Left ventricle myocardium inferior (tissue), 1 donor: ENCODE data around the gene APIP. TPM values are rescaled to one million over a fixed set of nuclear protein-coding genes. Genes with fewer than 3 reads are reported as not detected.

Source experiments
- DNase-seq: peaks from one replicate; pipeline ENCODE4 v3.0.0-alpha.2; 2020
- H3K27ac ChIP-seq: fragments of 200-600 bp; replicated peaks from 2 replicates; pipeline ENCODE4 v1.8.0; 2021
- H3K27me3 ChIP-seq: fragments of 200-600 bp; 2 replicates; pipeline ENCODE4 v1.8.0; 2021; ENCODE audit warnings: low read depth
- H3K36me3 ChIP-seq: fragments of 200-600 bp; 2 replicates; pipeline ENCODE4 v1.8.0; 2021
- H3K4me1 ChIP-seq: fragments of 200-600 bp; 2 replicates; pipeline ENCODE4 v1.8.0; 2021
- H3K4me3 ChIP-seq: fragments of 200-600 bp; 2 replicates; pipeline ENCODE4 v1.8.0; 2021; ENCODE audit warnings: mild to moderate bottlenecking, moderate library complexity
- H3K9me3 ChIP-seq: fragments of 200-600 bp; replicated peaks from 2 replicates; pipeline ENCODE4 v1.8.0; 2021
- intact Hi-C: fragments of 100-400 bp; cut with micrococcal nuclease; formaldehyde crosslinking; loops from one replicate; pipeline ENCODE4 v1.11.0; 2022
- total RNA-seq: library from RNA; stranded (reverse); fragmentation: NEBNext Ultra II Directional; extraction: Animal tissue kit (Norgen Biotek cat#: 25700); gene quantifications from one replicate; pipeline ENCODE4 v1.2.1, GENCODE V29; 2021
- TF ChIP-seq, protein P1 (sequence below): fragments of 200-600 bp; IDR thresholded peaks from 2 replicates; pipeline ENCODE4 v1.8.0; 2021; ENCODE audit warnings: antibody characterized with exemption, mild to moderate bottlenecking, borderline replicate concordance
- donor health status: DM: no; HTN: yes; CAD: no; lungs with severe emphysema.

APIP gene
- total RNA-seq, 1 donor from 2014 or later = 24.3 TPM

DNA sequence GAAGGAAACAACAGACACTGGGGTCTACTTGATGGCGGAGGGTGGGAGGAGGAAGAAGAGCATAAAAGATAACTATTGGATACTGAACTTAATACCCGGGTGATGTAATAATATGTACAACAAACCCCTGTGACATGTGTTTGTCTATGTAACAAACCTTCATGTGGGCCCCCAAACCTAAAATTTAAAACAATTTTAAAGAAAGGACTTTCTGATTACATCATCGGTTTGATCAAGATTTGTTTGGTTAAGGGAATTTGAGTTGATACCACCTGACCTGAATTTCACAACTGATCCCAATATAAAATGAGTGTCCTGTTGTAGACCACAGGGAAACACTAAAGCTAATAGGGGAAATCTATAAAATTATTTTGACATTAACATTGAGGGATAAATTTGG, 34.3 kb downstream of the APIP start:
- peaks cover 30% of the 10 kb centered on the region for H3K36me3 ChIP-seq
- H3K27ac ChIP-seq = no peak overlapping the region
- intact Hi-C loops = no loop called here

DNA sequence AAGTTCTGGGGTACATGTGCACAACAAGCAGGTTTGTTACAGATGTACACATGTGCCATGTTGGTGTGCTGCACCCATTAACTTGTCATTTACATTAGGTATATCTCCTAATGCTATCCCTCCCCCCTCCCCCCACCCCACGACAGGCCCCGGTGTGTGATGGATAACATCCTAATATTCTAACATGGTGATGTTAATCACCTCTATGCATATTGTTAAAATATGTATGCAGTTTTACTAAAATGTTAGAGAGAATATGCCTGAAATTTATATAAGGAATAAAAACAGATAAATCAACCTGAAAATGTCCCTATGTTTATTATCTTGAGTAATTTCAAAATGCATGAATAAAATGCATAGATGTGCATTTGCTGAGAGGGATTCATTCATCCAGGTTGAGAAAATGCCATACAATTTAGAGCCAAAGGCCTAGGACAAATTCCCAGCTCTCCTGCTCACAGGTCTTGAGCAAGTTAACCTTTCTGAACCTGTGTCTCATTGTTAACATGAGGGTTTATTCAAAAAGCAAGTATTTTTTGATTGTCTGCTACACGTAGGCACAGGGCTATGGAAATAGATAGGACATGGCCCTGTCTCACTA, 38.7 kb downstream of the APIP start:
- H3K4me3 ChIP-seq = no peak overlapping the region
- no peak overlapping the region for H3K27ac ChIP-seq
- no peak for DNase-seq
- H3K36me3 ChIP-seq = peaks cover 27% of the 10 kb centered on the region
- H3K9me3 ChIP-seq = peaks cover 12% of the 10 kb centered on the region
- H3K27me3 ChIP-seq = no peaks in the 10 kb centered on the region
- no peaks in the 10 kb centered on the region for H3K4me1 ChIP-seq
- TF ChIP-seq, protein P1, sequence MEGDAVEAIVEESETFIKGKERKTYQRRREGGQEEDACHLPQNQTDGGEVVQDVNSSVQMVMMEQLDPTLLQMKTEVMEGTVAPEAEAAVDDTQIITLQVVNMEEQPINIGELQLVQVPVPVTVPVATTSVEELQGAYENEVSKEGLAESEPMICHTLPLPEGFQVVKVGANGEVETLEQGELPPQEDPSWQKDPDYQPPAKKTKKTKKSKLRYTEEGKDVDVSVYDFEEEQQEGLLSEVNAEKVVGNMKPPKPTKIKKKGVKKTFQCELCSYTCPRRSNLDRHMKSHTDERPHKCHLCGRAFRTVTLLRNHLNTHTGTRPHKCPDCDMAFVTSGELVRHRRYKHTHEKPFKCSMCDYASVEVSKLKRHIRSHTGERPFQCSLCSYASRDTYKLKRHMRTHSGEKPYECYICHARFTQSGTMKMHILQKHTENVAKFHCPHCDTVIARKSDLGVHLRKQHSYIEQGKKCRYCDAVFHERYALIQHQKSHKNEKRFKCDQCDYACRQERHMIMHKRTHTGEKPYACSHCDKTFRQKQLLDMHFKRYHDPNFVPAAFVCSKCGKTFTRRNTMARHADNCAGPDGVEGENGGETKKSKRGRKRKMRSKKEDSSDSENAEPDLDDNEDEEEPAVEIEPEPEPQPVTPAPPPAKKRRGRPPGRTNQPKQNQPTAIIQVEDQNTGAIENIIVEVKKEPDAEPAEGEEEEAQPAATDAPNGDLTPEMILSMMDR = no peak
- intact Hi-C loops = no loop called here

More for the DNA sequence above, 34.3 kb downstream of the APIP start:
- TF ChIP-seq, protein P1 = no peak
- H3K4me1 ChIP-seq = no peaks in the 10 kb centered on the region
- H3K9me3 ChIP-seq = no peaks in the 10 kb centered on the region
- H3K27me3 ChIP-seq = no peaks in the 10 kb centered on the region
- H3K4me3 ChIP-seq = no peak overlapping the region
- no peak for DNase-seq

DNA sequence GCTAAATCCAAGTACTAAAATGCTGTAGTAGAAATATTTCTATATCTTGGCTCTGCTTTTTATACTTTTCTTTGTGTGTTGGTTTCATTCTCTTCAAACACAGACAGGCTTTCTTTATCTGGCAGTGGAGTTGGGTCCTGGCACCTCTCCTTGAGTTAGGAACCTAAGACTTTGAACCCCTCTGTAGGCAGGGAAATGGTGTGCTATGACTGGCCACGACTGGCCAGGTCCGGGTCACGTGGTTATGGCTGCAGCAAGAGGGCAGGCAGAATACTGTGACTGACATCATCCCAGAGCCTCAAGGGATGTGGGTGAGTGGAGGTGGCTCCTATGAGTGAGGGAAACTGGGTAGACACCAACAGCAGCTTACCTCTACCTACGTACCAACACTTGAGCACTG, 42.0 kb downstream of the APIP start:
- Histone ChIP-seq H3K27ac (no peak overlapping the region), H3K36me3 (peaks cover 15% of the 10 kb centered on the region), H3K9me3 (peaks cover 12% of the 10 kb centered on the region), H3K4me3 (no peak overlapping the region), H3K4me1 (no peaks in the 10 kb centered on the region), H3K27me3 (no peaks in the 10 kb centered on the region)
- no peak for DNase-seq
- TF ChIP-seq, protein P1 = no peak
- intact Hi-C loops = no loop called here

DNA sequence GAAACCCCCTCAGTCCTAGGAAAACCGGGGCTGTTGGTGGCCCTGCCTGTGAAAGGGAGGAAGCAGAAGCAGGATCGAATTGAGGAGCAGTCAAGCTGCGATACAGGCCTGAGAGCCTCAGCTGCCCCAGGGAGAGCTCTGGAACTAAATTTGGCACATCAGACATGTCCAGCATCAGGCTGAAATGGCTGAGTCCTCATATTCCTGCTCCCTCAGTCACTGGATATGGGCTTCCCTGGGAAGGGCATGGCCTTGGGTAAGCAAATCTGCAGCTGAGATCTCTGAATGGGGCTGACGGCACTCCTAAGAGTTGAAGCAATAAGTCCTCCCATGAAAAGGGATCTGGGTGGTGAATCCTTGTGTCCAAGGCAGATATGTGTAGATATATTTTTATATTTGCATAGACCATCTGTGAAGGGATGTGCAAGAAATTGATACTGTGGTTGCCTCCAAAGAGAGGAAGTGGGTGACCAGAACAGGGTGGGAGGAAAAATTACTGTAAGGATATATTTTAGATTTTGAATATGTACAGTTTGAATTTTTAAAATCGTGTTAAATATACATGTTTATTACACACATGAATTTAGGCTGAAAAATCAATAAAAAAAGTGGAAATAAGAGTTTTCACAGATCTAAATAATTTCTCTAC, 45.5 kb downstream of the APIP start:
- no peak overlapping the region for H3K27ac ChIP-seq

DNA sequence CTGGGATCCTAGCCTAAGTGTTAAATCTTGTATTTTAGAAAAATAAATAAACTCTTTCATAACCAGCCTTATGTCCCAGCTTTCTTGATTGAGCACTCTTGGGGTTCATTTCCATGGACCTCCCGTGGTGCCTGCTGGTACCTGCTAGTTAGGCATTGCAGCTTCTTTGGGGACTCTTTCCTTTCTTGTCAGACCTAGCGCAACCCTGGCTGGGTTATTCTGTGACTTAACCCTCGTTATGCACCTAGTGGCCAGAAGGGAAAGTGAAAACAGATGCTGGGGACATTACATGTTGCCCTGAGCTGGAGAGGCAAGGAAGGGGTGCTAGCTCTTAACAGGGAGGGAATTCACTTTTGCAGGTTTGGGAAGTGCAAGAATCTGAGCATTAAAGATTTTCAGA, 46.8 kb downstream of the APIP start:
- H3K4me3 ChIP-seq = no peak overlapping the region
- no peaks in the 10 kb centered on the region for H3K27me3 ChIP-seq
- DNase-seq = no peak
- no peak overlapping the region for H3K27ac ChIP-seq
- TF ChIP-seq, protein P1 = no peak
- intact Hi-C loops = no loop called here
- no peaks in the 10 kb centered on the region for H3K9me3 ChIP-seq
- H3K4me1 ChIP-seq = no peaks in the 10 kb centered on the region
- H3K36me3 ChIP-seq = peaks cover 5% of the 10 kb centered on the region

More for the DNA sequence above, 45.5 kb downstream of the APIP start:
- H3K27me3 ChIP-seq = no peaks in the 10 kb centered on the region
- no peak for DNase-seq
- H3K4me3 ChIP-seq = no peak overlapping the region
- H3K4me1 ChIP-seq = no peaks in the 10 kb centered on the region
- TF ChIP-seq, protein P1 = no peak
- peaks cover 11% of the 10 kb centered on the region for H3K9me3 ChIP-seq
- H3K36me3 ChIP-seq = peaks cover 15% of the 10 kb centered on the region
- intact Hi-C loops = no loop called here
